Liver (tissue), 9 donors: ENCODE data around the gene POLN. TPM values are rescaled to one million over a fixed set of nuclear protein-coding genes. Genes with fewer than 3 reads are reported as not detected.

Experiments used
- DNase-seq: peaks from one replicate; pipeline ENCODE4 v3.0.0-alpha.2; 2017; ENCODE audit warnings: low spot score
- H3K27ac ChIP-seq, 2 donors: one replicate each; pipeline ENCODE4 v1.7.0; 2013; ENCODE audit warnings: inconsistent platforms in 2 of 2, low read length in 2 of 2, control low read depth in 1 of 2, low read depth in 1 of 2, mild to moderate bottlenecking in 1 of 2
- H3K27me3 ChIP-seq, 4 donors: one replicate each; pipeline versions ENCODE4 v1.6.1 to v1.7.0; 2013; ENCODE audit warnings: low read length in 3 of 4, inconsistent platforms in 1 of 4, mild to moderate bottlenecking in 1 of 4, moderate library complexity in 1 of 4; ENCODE audit not compliant: control insufficient read depth in 4 of 4, insufficient read depth in 4 of 4
- H3K36me3 ChIP-seq, 4 donors: one replicate each; pipeline versions ENCODE4 v1.6.1 to v1.7.0; 2013; ENCODE audit warnings: low read length in 3 of 4, mild to moderate bottlenecking in 3 of 4, low read depth in 1 of 4, moderate library complexity in 1 of 4; ENCODE audit not compliant: control insufficient read depth in 4 of 4, insufficient read depth in 3 of 4
- H3K4me1 ChIP-seq, 4 donors: one replicate each; pipeline versions ENCODE4 v1.6.1 to v1.7.0; 2013; ENCODE audit warnings: low read length in 3 of 4, mild to moderate bottlenecking in 3 of 4, moderate library complexity in 1 of 4; ENCODE audit not compliant: control insufficient read depth in 4 of 4, insufficient read depth in 4 of 4
- H3K4me3 ChIP-seq, 3 donors: one replicate each; pipeline versions ENCODE4 v1.6.1 to v1.7.0; 2013; ENCODE audit warnings: low read length in 3 of 3, control low read depth in 1 of 3, low read depth in 1 of 3, mild to moderate bottlenecking in 1 of 3
- H3K9ac ChIP-seq, 2 donors: one replicate each; pipeline ENCODE4 v1.7.0; 2013; ENCODE audit warnings: low read length in 2 of 2, mild to moderate bottlenecking in 2 of 2, moderate library complexity in 2 of 2, control low read depth in 1 of 2, low read depth in 1 of 2
- H3K9me3 ChIP-seq, 4 donors: one replicate each; pipeline versions ENCODE4 v1.6.1 to v1.7.0; 2013; ENCODE audit warnings: low read length in 3 of 4; ENCODE audit not compliant: control insufficient read depth in 4 of 4
- ATF3 ChIP-seq: IDR thresholded peaks from 2 replicates; pipeline ENCODE4 v1.6.1; 2016; ENCODE audit warnings: antibody characterized with exemption
- EGR1 ChIP-seq, 2 donors: IDR thresholded peaks; 2 replicates each; pipeline ENCODE4 v1.6.1; 2016 to 2018; ENCODE audit warnings: antibody characterized with exemption in 2 of 2, low read depth in 2 of 2
- FOXA2 ChIP-seq: IDR thresholded peaks from 2 replicates; pipeline ENCODE4 v1.6.1; 2016; ENCODE audit warnings: antibody characterized with exemption
- GABPA ChIP-seq, 2 donors: IDR thresholded peaks in 1 of 2; conservative IDR thresholded peaks in 1 of 2; 2 replicates each; pipeline ENCODE4 v1.6.1; 2016; ENCODE audit warnings: antibody characterized with exemption in 2 of 2, mild to moderate bottlenecking in 1 of 2, moderate library complexity in 1 of 2
- HNF4A ChIP-seq, 2 donors: conservative IDR thresholded peaks; 2 replicates each; pipeline ENCODE4 v1.6.1; 2016; ENCODE audit warnings: antibody characterized with exemption in 2 of 2, mild to moderate bottlenecking in 2 of 2
- MAX ChIP-seq: IDR thresholded peaks from 2 replicates; pipeline ENCODE4 v1.6.1; 2016; ENCODE audit warnings: antibody characterized with exemption
- NR2F2 ChIP-seq: IDR thresholded peaks from 2 replicates; pipeline ENCODE4 v1.6.1; 2016; ENCODE audit warnings: antibody characterized with exemption
- RAD21 ChIP-seq, 2 donors: IDR thresholded peaks; 2 replicates each; pipeline ENCODE4 v1.6.1; 2016; ENCODE audit warnings: antibody characterized with exemption in 2 of 2, mild to moderate bottlenecking in 2 of 2
- RXRA ChIP-seq, 2 donors: IDR thresholded peaks; 2 replicates each; pipeline ENCODE4 v1.6.1; 2017 to 2018; ENCODE audit warnings: antibody characterized with exemption in 2 of 2, mild to moderate bottlenecking in 1 of 2
- TAF1 ChIP-seq: conservative IDR thresholded peaks from 2 replicates; pipeline ENCODE4 v1.6.1; 2016; ENCODE audit warnings: antibody characterized with exemption, mild to moderate bottlenecking
- YY1 ChIP-seq: IDR thresholded peaks from 2 replicates; pipeline ENCODE4 v1.6.1; 2016; ENCODE audit warnings: antibody characterized with exemption, mild to moderate bottlenecking
- ZBTB33 ChIP-seq: IDR thresholded peaks from 2 replicates; pipeline ENCODE4 v1.6.1; 2016; ENCODE audit warnings: antibody characterized with exemption
- WGBS: extraction: QIAGEN DNeasy Blood & Tissue Kit; methylation state at CpG from one replicate; pipeline ENCODE4 v1.1.7; 2013; 5-methylcytosine and 5-hydroxymethylcytosine counted together
- polyA plus RNA-seq, 2 donors: library from polyadenylated mRNA; stranded (reverse) in 1 of 2; unstranded in 1 of 2; fragments of 200-250 nt in 1 of 2; fragments of >200 nt in 1 of 2; fragmentation: Nextera tagmentation in 1 of 2; extraction: Ambion mirVana in 1 of 2; gene quantifications; one replicate each; pipeline versions ENCODE4 v1.2.1 to v1.2.3, GENCODE V29; 2013 to 2015
- total RNA-seq, 2 donors: library from RNA; depleted of rRNA; stranded (reverse); fragments of >200 nt; gene quantifications; one replicate each; pipeline ENCODE4 v1.2.3, GENCODE V29; 2014
- TF ChIP-seq, protein P1 (sequence below): fragments of 150-350 bp; IDR thresholded peaks from 2 replicates; pipeline ENCODE4 v1.5.1; 2017; ENCODE audit warnings: improper control_type of control experiment, low read depth, low read length; ENCODE audit not compliant: missing input control
- donor health status: healthy.
- donor health status: healthy.
- donor health status: healthy.
- donor health status: healthy.
- donor health status: healthy.

POLN gene
- total and polyA plus RNA-seq, 4 donors, result 0.44 to 2.3 (median 1.4) TPM

DNA sequence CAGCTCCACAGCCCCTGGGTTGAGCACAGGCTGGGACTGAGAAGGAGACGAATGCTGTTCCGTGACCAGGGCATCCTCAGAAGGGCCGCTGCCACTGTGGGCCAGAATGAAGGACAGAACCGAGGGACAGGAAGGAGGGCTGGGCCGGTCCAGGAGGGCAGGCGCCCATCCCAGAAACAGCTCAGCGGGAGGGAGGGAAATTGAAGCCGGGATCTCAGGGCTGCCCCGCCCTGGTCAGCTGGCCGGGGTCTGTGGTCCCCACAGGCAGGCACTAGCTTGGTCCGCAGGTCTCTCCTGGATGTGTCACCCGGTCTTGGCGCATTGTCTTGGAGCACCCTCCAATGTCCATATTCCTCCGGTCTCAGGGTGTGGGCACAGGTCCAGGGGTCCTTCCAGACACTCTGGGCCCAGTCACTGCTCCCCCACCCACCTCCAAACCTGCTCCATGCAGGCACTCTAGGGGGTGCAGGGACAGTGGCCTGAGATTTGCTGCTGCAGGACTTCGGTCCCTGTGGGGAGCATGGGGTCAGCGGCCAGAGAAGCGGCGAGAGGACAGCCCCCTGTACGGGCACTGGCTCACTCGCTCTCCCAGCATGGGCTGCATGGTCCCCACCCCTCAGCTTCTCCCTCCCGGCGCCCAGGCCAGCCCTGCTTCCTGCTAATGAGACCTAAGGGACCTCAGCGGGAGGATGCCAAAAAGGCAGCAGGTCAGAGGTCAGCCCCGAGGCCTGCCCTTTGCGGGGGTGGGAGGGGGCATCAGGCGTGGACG, 43.9 kb upstream of the POLN start (continued):
- no peak for TF ChIP-seq ZBTB33

DNA sequence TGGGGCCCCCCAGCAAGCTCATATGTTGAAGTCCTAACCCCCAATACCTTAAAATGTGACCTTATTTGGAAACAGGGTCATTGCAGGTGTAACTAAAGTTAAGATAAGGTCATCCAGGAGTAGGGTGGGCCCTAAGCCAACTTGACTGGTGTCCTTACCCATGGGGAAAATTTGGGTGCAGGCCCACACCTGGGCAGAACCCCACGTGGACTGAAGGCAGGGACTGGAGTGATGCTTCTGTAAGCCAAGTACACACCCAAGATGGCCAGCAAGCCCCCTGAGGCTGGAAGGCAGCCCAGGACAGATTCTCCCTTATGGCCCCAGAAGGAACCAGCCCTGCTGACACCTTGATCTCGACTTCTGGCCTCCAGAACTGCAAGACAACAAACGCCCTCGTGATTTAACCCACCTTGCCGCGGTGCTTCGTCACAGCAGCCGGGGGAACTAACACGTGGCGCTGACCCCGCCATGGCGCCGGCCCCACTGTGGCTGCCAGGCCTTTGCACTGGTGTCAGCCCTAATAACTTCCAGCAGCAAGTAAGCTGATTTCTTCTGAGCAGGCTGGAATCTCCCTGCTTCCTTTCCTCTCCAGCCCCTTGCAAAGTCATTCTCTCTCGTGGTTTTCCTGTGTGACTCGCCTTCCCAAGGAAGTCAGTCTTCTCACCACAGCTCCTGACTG, 43.2 kb upstream of the POLN start:
- H3K27me3 ChIP-seq, result no peaks in the 10 kb centered on the region
- no peaks in the 10 kb centered on the region for H3K9me3 ChIP-seq
- H3K4me3 ChIP-seq, result no peak overlapping the region
- no peaks in the 10 kb centered on the region for H3K4me1 ChIP-seq
- 88% methylated on average over 15 of the region's 15 CpGs for WGBS
- DNase-seq, result no peak
- H3K36me3 ChIP-seq, result no peaks in the 10 kb centered on the region
- no peak overlapping the region for H3K27ac ChIP-seq
- H3K9ac ChIP-seq, result no peak overlapping the region
- no peak for TF ChIP-seq HNF4A (conservative IDR thresholded peaks at IDR 0.05)
- TF ChIP-seq FOXA2, result no peak
- TF ChIP-seq, protein P1, sequence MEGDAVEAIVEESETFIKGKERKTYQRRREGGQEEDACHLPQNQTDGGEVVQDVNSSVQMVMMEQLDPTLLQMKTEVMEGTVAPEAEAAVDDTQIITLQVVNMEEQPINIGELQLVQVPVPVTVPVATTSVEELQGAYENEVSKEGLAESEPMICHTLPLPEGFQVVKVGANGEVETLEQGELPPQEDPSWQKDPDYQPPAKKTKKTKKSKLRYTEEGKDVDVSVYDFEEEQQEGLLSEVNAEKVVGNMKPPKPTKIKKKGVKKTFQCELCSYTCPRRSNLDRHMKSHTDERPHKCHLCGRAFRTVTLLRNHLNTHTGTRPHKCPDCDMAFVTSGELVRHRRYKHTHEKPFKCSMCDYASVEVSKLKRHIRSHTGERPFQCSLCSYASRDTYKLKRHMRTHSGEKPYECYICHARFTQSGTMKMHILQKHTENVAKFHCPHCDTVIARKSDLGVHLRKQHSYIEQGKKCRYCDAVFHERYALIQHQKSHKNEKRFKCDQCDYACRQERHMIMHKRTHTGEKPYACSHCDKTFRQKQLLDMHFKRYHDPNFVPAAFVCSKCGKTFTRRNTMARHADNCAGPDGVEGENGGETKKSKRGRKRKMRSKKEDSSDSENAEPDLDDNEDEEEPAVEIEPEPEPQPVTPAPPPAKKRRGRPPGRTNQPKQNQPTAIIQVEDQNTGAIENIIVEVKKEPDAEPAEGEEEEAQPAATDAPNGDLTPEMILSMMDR, result no peak
- TF ChIP-seq RXRA (IDR thresholded peaks at IDR 0.05), result no peak
- TF ChIP-seq ATF3, result no peak
- TF ChIP-seq MAX, result no peak
- TF ChIP-seq YY1, result no peak
- no peak for TF ChIP-seq NR2F2
- TF ChIP-seq RAD21 (IDR thresholded peaks at IDR 0.05), result no peak
- TF ChIP-seq GABPA (IDR thresholded peaks at IDR 0.05 in 1 of 2, conservative IDR thresholded peaks at IDR 0.05 in 1 of 2), result no peak
- no peak for TF ChIP-seq EGR1 (IDR thresholded peaks at IDR 0.05; ENCODE audit: low read depth in 2 of 2)

GRCh38 chr4:2284161-2284933, 42.4 kb upstream of the POLN start:
- 96% methylated on average over 23 of the region's 23 CpGs for WGBS

More at GRCh38 chr4:2284161-2284933, 42.4 kb upstream of the POLN start:
- no peak overlapping the region for H3K4me3 ChIP-seq
- no peaks in the 10 kb centered on the region for H3K9me3 ChIP-seq
- H3K27me3 ChIP-seq, result no peaks in the 10 kb centered on the region
- H3K36me3 ChIP-seq, result no peaks in the 10 kb centered on the region
- H3K9ac ChIP-seq, result no peak overlapping the region
- no peak overlapping the region for H3K27ac ChIP-seq
- DNase-seq, result no peak
- H3K4me1 ChIP-seq, result no peaks in the 10 kb centered on the region
- TF ChIP-seq ATF3, result no peak
- no peak for TF ChIP-seq TAF1
- no peak for TF ChIP-seq FOXA2
